Measurements from ENCODE around the gene OR5AN1.
"Not testable (repeated sequence)": the region's sequence is repeated elsewhere in the genome, so short reads cannot be mapped to it uniquely, and the experiment has no call there.

OR5AN1 gene

GRCh38 chr11:59358595-59358994 is at the start of gene OR5AN1:
TSS of gene OR5AN1 (plus strand) at chr11:59358895. CDS start at chr11:59364459, 5,564 bp downstream.
- Mint-ChIP-seq H3K36me3 (ENCODE audit: insufficient read depth) (no peaks in the 10 kb centered on the region), H3K4me3 (no peak within 1 kb of the TSS), H3K4me1 (no peaks in the 10 kb centered on the region), H3K9me3 (no peaks in the 10 kb centered on the region), H3K27ac (ENCODE audit: low read depth) (no peak within 1 kb of the TSS), H3K27me3 (peaks cover 51% of the 10 kb centered on the region)
- no peak for DNase-seq (ENCODE audit: low spot score in 2 of 2)
- ATAC-seq (replicated peaks; ENCODE audit: extremely low read depth, poor library complexity, severe bottlenecking) = no peak

- ATAC-seq (replicated peaks; ENCODE audit: extremely low read depth, poor library complexity, severe bottlenecking) (no peak), DNase-seq (ENCODE audit: low spot score in 2 of 2) (no peak)
- H3K4me3 Mint-ChIP-seq = no peak overlapping the region
Observed at GRCh38 chr11:59335001-59335400, 23.7 kb upstream of the OR5AN1 start.

GRCh38 chr11:59336176-59336575 is 22.5 kb upstream of the OR5AN1 start:
- Mint-ChIP-seq H3K27me3 (peaks cover 49% of the 10 kb centered on the region), H3K9me3 (no peaks in the 10 kb centered on the region), H3K4me3 (no peak overlapping the region), H3K36me3 (ENCODE audit: insufficient read depth) (no peaks in the 10 kb centered on the region), H3K27ac (ENCODE audit: low read depth) (no peak overlapping the region), H3K4me1 (no peaks in the 10 kb centered on the region)
- DNase-seq (ENCODE audit: low spot score in 2 of 2) = no peak
- no peak for ATAC-seq (replicated peaks; ENCODE audit: extremely low read depth, poor library complexity, severe bottlenecking)

More at GRCh38 chr11:59335001-59335400, 23.7 kb upstream of the OR5AN1 start:
- Mint-ChIP-seq H3K36me3 (ENCODE audit: insufficient read depth) (no peaks in the 10 kb centered on the region), H3K4me1 (no peaks in the 10 kb centered on the region), H3K27ac (ENCODE audit: low read depth) (no peak overlapping the region), H3K9me3 (no peaks in the 10 kb centered on the region), H3K27me3 (peaks cover 53% of the 10 kb centered on the region)

- H3K27ac Mint-ChIP-seq (ENCODE audit: low read depth) = no peak overlapping the region
- peaks cover 42% of the 10 kb centered on the region for H3K27me3 Mint-ChIP-seq
- ATAC-seq (replicated peaks; ENCODE audit: extremely low read depth, poor library complexity, severe bottlenecking) (no peak), DNase-seq (ENCODE audit: low spot score in 2 of 2) (no peak)
- H3K9me3 Mint-ChIP-seq = no peaks in the 10 kb centered on the region
- no peaks in the 10 kb centered on the region for H3K36me3 Mint-ChIP-seq (ENCODE audit: insufficient read depth)
- no peak overlapping the region for H3K4me3 Mint-ChIP-seq
- no peaks in the 10 kb centered on the region for H3K4me1 Mint-ChIP-seq
Observed at GRCh38 chr11:59336931-59337330, 21.8 kb upstream of the OR5AN1 start.

GRCh38 chr11:59349657-59350056 is 9.0 kb upstream of the OR5AN1 start:
- not testable (repeated sequence) for ATAC-seq (replicated peaks; ENCODE audit: extremely low read depth, poor library complexity, severe bottlenecking); H3K9me3 Mint-ChIP-seq; H3K27ac Mint-ChIP-seq (ENCODE audit: low read depth); H3K4me3 Mint-ChIP-seq; H3K4me1 Mint-ChIP-seq; H3K36me3 Mint-ChIP-seq (ENCODE audit: insufficient read depth); DNase-seq (ENCODE audit: low spot score in 2 of 2)
- peaks cover 76% of the 10 kb centered on the region for H3K27me3 Mint-ChIP-seq

- no peak overlapping the region for H3K4me3 Mint-ChIP-seq
- no peak overlapping the region for H3K27ac Mint-ChIP-seq (ENCODE audit: low read depth)
- H3K4me1 Mint-ChIP-seq = no peaks in the 10 kb centered on the region
- no peaks in the 10 kb centered on the region for H3K36me3 Mint-ChIP-seq (ENCODE audit: insufficient read depth)
- DNase-seq (ENCODE audit: low spot score in 2 of 2) = no peak
- no peak for ATAC-seq (replicated peaks; ENCODE audit: extremely low read depth, poor library complexity, severe bottlenecking)
- H3K27me3 Mint-ChIP-seq = peaks cover 84% of the 10 kb centered on the region
- H3K9me3 Mint-ChIP-seq = no peaks in the 10 kb centered on the region
Observed at GRCh38 chr11:59355226-59355625, 3.5 kb upstream of the OR5AN1 start.

- no peak overlapping the region for H3K4me3 Mint-ChIP-seq
- H3K27ac Mint-ChIP-seq (ENCODE audit: low read depth) = no peak overlapping the region
- no peaks in the 10 kb centered on the region for H3K4me1 Mint-ChIP-seq
- H3K27me3 Mint-ChIP-seq = peaks cover 70% of the 10 kb centered on the region
- no peaks in the 10 kb centered on the region for H3K36me3 Mint-ChIP-seq (ENCODE audit: insufficient read depth)
- ATAC-seq (replicated peaks; ENCODE audit: extremely low read depth, poor library complexity, severe bottlenecking) (no peak), DNase-seq (ENCODE audit: low spot score in 2 of 2) (no peak)
- H3K9me3 Mint-ChIP-seq = no peaks in the 10 kb centered on the region
Observed at GRCh38 chr11:59356561-59356960, 2.1 kb upstream of the OR5AN1 start.

- H3K27ac Mint-ChIP-seq (ENCODE audit: low read depth) = no peak overlapping the region
Observed at GRCh38 chr11:59358020-59358419, 675 bp upstream of the OR5AN1 start.

GRCh38 chr11:59365232-59366018 is 6.7 kb downstream of the OR5AN1 start:
- Mint-ChIP-seq H3K27ac (ENCODE audit: low read depth) (no peak overlapping the region), H3K27me3 (peaks cover 40% of the 10 kb centered on the region), H3K4me3 (no peak overlapping the region), H3K36me3 (ENCODE audit: insufficient read depth) (no peaks in the 10 kb centered on the region), H3K9me3 (peaks cover 8% of the 10 kb centered on the region), H3K4me1 (no peaks in the 10 kb centered on the region)
- DNase-seq (ENCODE audit: low spot score in 2 of 2) (no peak), ATAC-seq (replicated peaks; ENCODE audit: extremely low read depth, poor library complexity, severe bottlenecking) (no peak)

More at GRCh38 chr11:59358020-59358419, 675 bp upstream of the OR5AN1 start:
- Mint-ChIP-seq H3K4me1 (no peaks in the 10 kb centered on the region), H3K9me3 (no peaks in the 10 kb centered on the region), H3K36me3 (ENCODE audit: insufficient read depth) (no peaks in the 10 kb centered on the region), H3K4me3 (no peak overlapping the region), H3K27me3 (peaks cover 57% of the 10 kb centered on the region)
- no peak for ATAC-seq (replicated peaks; ENCODE audit: extremely low read depth, poor library complexity, severe bottlenecking)
- no peak for DNase-seq (ENCODE audit: low spot score in 2 of 2)

- H3K4me1 Mint-ChIP-seq = no peaks in the 10 kb centered on the region
- H3K27ac Mint-ChIP-seq (ENCODE audit: low read depth) = no peak overlapping the region
- H3K4me3 Mint-ChIP-seq = no peak overlapping the region
- H3K9me3 Mint-ChIP-seq = peaks cover 8% of the 10 kb centered on the region
- peaks cover 46% of the 10 kb centered on the region for H3K27me3 Mint-ChIP-seq
- ATAC-seq (replicated peaks; ENCODE audit: extremely low read depth, poor library complexity, severe bottlenecking) = no peak
- DNase-seq (ENCODE audit: low spot score in 2 of 2) = no peak
- H3K36me3 Mint-ChIP-seq (ENCODE audit: insufficient read depth) = no peaks in the 10 kb centered on the region
Observed at GRCh38 chr11:59368238-59369022, 9.7 kb downstream of the OR5AN1 start.

GRCh38 chr11:59372324-59372723 is 13.6 kb downstream of the OR5AN1 start:
- not testable (repeated sequence) for ATAC-seq (replicated peaks; ENCODE audit: extremely low read depth, poor library complexity, severe bottlenecking); H3K4me3 Mint-ChIP-seq; H3K36me3 Mint-ChIP-seq (ENCODE audit: insufficient read depth); H3K27ac Mint-ChIP-seq (ENCODE audit: low read depth); DNase-seq (ENCODE audit: low spot score in 2 of 2); H3K4me1 Mint-ChIP-seq; H3K9me3 Mint-ChIP-seq
- H3K27me3 Mint-ChIP-seq = peaks cover 55% of the 10 kb centered on the region

GRCh38 chr11:59380263-59381059 is 21.8 kb downstream of the OR5AN1 start:
- no peak overlapping the region for H3K27ac Mint-ChIP-seq (ENCODE audit: low read depth)
- peaks cover 10% of the 10 kb centered on the region for H3K27me3 Mint-ChIP-seq
- no peak overlapping the region for H3K4me3 Mint-ChIP-seq
- no peaks in the 10 kb centered on the region for H3K9me3 Mint-ChIP-seq
- H3K4me1 Mint-ChIP-seq = no peaks in the 10 kb centered on the region
- H3K36me3 Mint-ChIP-seq (ENCODE audit: insufficient read depth) = no peaks in the 10 kb centered on the region
- DNase-seq (ENCODE audit: low spot score in 2 of 2) (no peak), ATAC-seq (replicated peaks; ENCODE audit: extremely low read depth, poor library complexity, severe bottlenecking) (no peak)

Data from central memory CD8-positive, alpha-beta T cell (primary cell).